ENCODE results near the gene AKNA. TPM values are rescaled to one million over a fixed set of nuclear protein-coding genes. Genes with fewer than 3 reads are reported as not detected.

The AKNA gene
- total RNA-seq, 1 experiment from 2014 or later = 10.1 TPM

- no TSS peak for BruUV-seq (replicated peaks)
- H3K4me1 ChIP-seq (ENCODE audit: control insufficient read depth, insufficient read depth, low read length) = no peaks in the 10 kb centered on the region
- ChIA-PET CTCF (no interaction called here), POLR2A (no interaction called here)
- TF ChIP-seq CTCF (IDR thresholded peaks at IDR 0.05) (no peak), REST (IDR thresholded peaks at IDR 0.05; ENCODE audit: insufficient read depth in 1 of 2, low read depth in 2 of 2, low read length in 1 of 2) (no peak), TCF7L2 (IDR thresholded peaks at IDR 0.05; ENCODE audit: low read depth, low read length) (no peak), POLR2AphosphoS5 (IDR thresholded peaks at IDR 0.05; ENCODE audit: low read depth, low read length) (no peak), SIN3A (IDR thresholded peaks at IDR 0.05; ENCODE audit: borderline replicate concordance, insufficient read depth, low read depth, low read length) (no peak)
- DNase-seq (ENCODE audit: low read depth, low spot score) (no peak), ATAC-seq (no peak)
- H3K36me3 ChIP-seq (ENCODE audit: control insufficient read depth, insufficient read depth, low read length) = no peaks in the 10 kb centered on the region
- intact Hi-C loops (cut with micrococcal nuclease; ENCODE audit: unreplicated experiment) = no loop called here
- no peak overlapping the region for H3K4me3 ChIP-seq (ENCODE audit: low read depth in 2 of 2, low read length in 2 of 2)
- in situ Hi-C loops (cut with HindIII; ENCODE audit: low pct_unique_long_range_greater_than_20kb, low sequenced_read_pairs) = no loop called here
- no peak overlapping the region for H3K27ac ChIP-seq (ENCODE audit: low read length)
- H3K27me3 ChIP-seq (ENCODE audit: control insufficient read depth, insufficient read depth, low read length) = no peaks in the 10 kb centered on the region
- no peaks in the 10 kb centered on the region for H3K9me3 ChIP-seq (ENCODE audit: control insufficient read depth, insufficient read depth, low read depth, low read length)
These were observed 8.9 kb downstream of the AKNA start for GRCh38 chr9:114378883-114379282.

GRCh38 chr9:114378016-114378415, 9.8 kb downstream of the AKNA start:
- Histone ChIP-seq H3K27me3 (ENCODE audit: control insufficient read depth, insufficient read depth, low read length) (no peaks in the 10 kb centered on the region), H3K4me1 (ENCODE audit: control insufficient read depth, insufficient read depth, low read length) (no peaks in the 10 kb centered on the region), H3K36me3 (ENCODE audit: control insufficient read depth, insufficient read depth, low read length) (no peaks in the 10 kb centered on the region), H3K9me3 (ENCODE audit: control insufficient read depth, insufficient read depth, low read depth, low read length) (no peaks in the 10 kb centered on the region), H3K4me3 (ENCODE audit: low read depth in 2 of 2, low read length in 2 of 2) (no peak overlapping the region), H3K27ac (ENCODE audit: low read length) (no peak overlapping the region)
- intact Hi-C loops (cut with micrococcal nuclease; ENCODE audit: unreplicated experiment) (no loop called here), in situ Hi-C loops (cut with HindIII; ENCODE audit: low pct_unique_long_range_greater_than_20kb, low sequenced_read_pairs) (no loop called here)
- ChIA-PET POLR2A (no interaction called here), CTCF (no interaction called here)
- BruUV-seq (replicated peaks) = no TSS peak
- no peak for DNase-seq (ENCODE audit: low read depth, low spot score)
- no peak for ATAC-seq
- TF ChIP-seq CTCF (IDR thresholded peaks at IDR 0.05) = no peak
- TF ChIP-seq POLR2AphosphoS5 (IDR thresholded peaks at IDR 0.05; ENCODE audit: low read depth, low read length) = no peak
- TF ChIP-seq REST (IDR thresholded peaks at IDR 0.05; ENCODE audit: insufficient read depth in 1 of 2, low read depth in 2 of 2, low read length in 1 of 2) = no peak
- TF ChIP-seq SIN3A (IDR thresholded peaks at IDR 0.05; ENCODE audit: borderline replicate concordance, insufficient read depth, low read depth, low read length) = no peak
- TF ChIP-seq TCF7L2 (IDR thresholded peaks at IDR 0.05; ENCODE audit: low read depth, low read length) = no peak
